Fibroblast of skin of right biceps (primary cell): Measurements from ENCODE around the gene KRT7.

Experiments used
- DNase-seq: peaks from one replicate; pipeline ENCODE4 v3.0.0-alpha.2; 2013

Gene KRT7

GRCh38 chr12:52258335-52258901, 25.4 kb downstream of the KRT7 start:
- DNase-seq, result peak; percentile 47

- no peak for DNase-seq
Measured at GRCh38 chr12:52259657-52260243, 26.7 kb downstream of the KRT7 start.

GRCh38 chr12:52260361-52261207, 27.5 kb downstream of the KRT7 start:
- peak; percentile 50 for DNase-seq

GRCh38 chr12:52261208-52261484, 28.1 kb downstream of the KRT7 start:
- DNase-seq, result no peak

GRCh38 chr12:52262286-52262685, 29.2 kb downstream of the KRT7 start:
- no peak for DNase-seq

GRCh38 chr12:52263761-52264434, 30.9 kb downstream of the KRT7 start:
- DNase-seq, result no peak

- no peak for DNase-seq
Measured at GRCh38 chr12:52264435-52264825, 31.4 kb downstream of the KRT7 start.

- no peak for DNase-seq
Measured at GRCh38 chr12:52266514-52266913, 33.5 kb downstream of the KRT7 start.

- no peak for DNase-seq
Measured at GRCh38 chr12:52267266-52267665, 34.2 kb downstream of the KRT7 start.

GRCh38 chr12:52267699-52268098, 34.7 kb downstream of the KRT7 start:
- no peak for DNase-seq

- DNase-seq, result no peak
Measured at GRCh38 chr12:52268212-52268611, 35.2 kb downstream of the KRT7 start.

GRCh38 chr12:52270541-52271070, 37.6 kb downstream of the KRT7 start:
- DNase-seq, result no peak

GRCh38 chr12:52271158-52271557, 38.1 kb downstream of the KRT7 start:
- DNase-seq, result no peak

GRCh38 chr12:52274521-52275120, 41.6 kb downstream of the KRT7 start, which contains the start of gene KRT86:
TSS of gene KRT86 (plus strand) at chr12:52274645. CDS start at chr12:52301917, 27,272 bp downstream.
- DNase-seq, result no peak

- DNase-seq, result no peak
Measured at GRCh38 chr12:52275686-52276085, 42.6 kb downstream of the KRT7 start.

- no peak for DNase-seq
Measured at GRCh38 chr12:52277486-52278245, 44.6 kb downstream of the KRT7 start.

- DNase-seq, result peak; percentile 71
Measured at GRCh38 chr12:52278575-52279421, 45.8 kb downstream of the KRT7 start.

GRCh38 chr12:52279422-52280318, 46.6 kb downstream of the KRT7 start:
- peak; percentile 28 for DNase-seq

GRCh38 chr12:52280319-52280795, 47.3 kb downstream of the KRT7 start:
- peak; percentile 94 for DNase-seq
